NK-92 treated with Interleukin-12 subunit alpha and Interleukin-12 subunit beta, amount 100 ng/mL, for 24 hours (cell line): ENCODE measurements around the gene CYP2C9.
"Not testable (repeated sequence)": the region's sequence is repeated elsewhere in the genome, so short reads cannot be mapped to it uniquely, and the experiment has no call there.

Source experiments
- DNase-seq: peaks from one replicate; lab custom pipeline; 2025; lab: John Stamatoyannopoulos, UW

The CYP2C9 gene

GRCh38 chr10:94938383-94938782, at the start of gene CYP2C9:
TSS of gene CYP2C9 (plus strand) at chr10:94938658. CDS start at chr10:94938683, 25 bp downstream.
- DNase-seq = no peak

- DNase-seq = no peak
These were observed 49.3 kb upstream of the CYP2C9 start for GRCh38 chr10:94889123-94889522.

GRCh38 chr10:94890264-94891022, 48.0 kb upstream of the CYP2C9 start:
- DNase-seq = no peak

- DNase-seq = not testable (repeated sequence)
These were observed 40.0 kb upstream of the CYP2C9 start for GRCh38 chr10:94898414-94898813.

GRCh38 chr10:94902080-94902479, 36.4 kb upstream of the CYP2C9 start:
- no peak for DNase-seq

- DNase-seq = no peak
These were observed 35.9 kb upstream of the CYP2C9 start for GRCh38 chr10:94902570-94902969.

- DNase-seq = not testable (repeated sequence)
These were observed 33.8 kb upstream of the CYP2C9 start for GRCh38 chr10:94904506-94905148.

GRCh38 chr10:94916423-94916822, 22.0 kb upstream of the CYP2C9 start:
- DNase-seq = no peak

GRCh38 chr10:94936721-94937120, 1.7 kb upstream of the CYP2C9 start:
- DNase-seq = no peak

GRCh38 chr10:94943432-94944103, 5.1 kb downstream of the CYP2C9 start:
- DNase-seq = not testable (repeated sequence)

- DNase-seq = not testable (repeated sequence)
These were observed 7.7 kb downstream of the CYP2C9 start for GRCh38 chr10:94946181-94946580.

- DNase-seq = no peak
These were observed 25.4 kb downstream of the CYP2C9 start for GRCh38 chr10:94963901-94964300.

GRCh38 chr10:94983555-94983954, 45.1 kb downstream of the CYP2C9 start:
- DNase-seq = no peak

GRCh38 chr10:94989192-94989591, 50.7 kb downstream of the CYP2C9 start:
- no peak for DNase-seq

- DNase-seq = no peak
These were observed 52.9 kb downstream of the CYP2C9 start for GRCh38 chr10:94991243-94991888.

- DNase-seq = no peak
These were observed 54.4 kb downstream of the CYP2C9 start for GRCh38 chr10:94992811-94993210.

GRCh38 chr10:94997741-94998174, 59.3 kb downstream of the CYP2C9 start:
- DNase-seq = no peak

GRCh38 chr10:95026461-95026860, 88.0 kb downstream of the CYP2C9 start:
- DNase-seq = no peak

GRCh38 chr10:95031656-95032055, 93.2 kb downstream of the CYP2C9 start:
- no peak for DNase-seq

GRCh38 chr10:95034401-95034800, 95.9 kb downstream of the CYP2C9 start:
- no peak for DNase-seq

- DNase-seq = no peak
These were observed 97.2 kb downstream of the CYP2C9 start for GRCh38 chr10:95035332-95036295.
